DOHH2 (cell line): ENCODE results near the gene VAV2.

Experiments
- H3F3A ChIP-seq: fragments of 200-600 bp; sonication (generic), shearing (Covaris generic); 2 replicates; pipeline ENCODE4 v1.6.0; 2016; ENCODE audit warnings: antibody characterized with exemption, mild to moderate bottlenecking; ENCODE audit not compliant: control insufficient read depth, insufficient read depth
- H3K27ac ChIP-seq: fragments of 200-600 bp; sonication (generic); 2 replicates; pipeline ENCODE4 v1.5.1; 2014; ENCODE audit warnings: low read depth, mild to moderate bottlenecking, low read length, moderate library complexity
- H3K27me3 ChIP-seq: fragments of 200-600 bp; sonication (generic); 2 replicates; pipeline ENCODE4 v1.6.1; 2014; ENCODE audit warnings: mild to moderate bottlenecking, low read length, mixed read lengths; ENCODE audit not compliant: control insufficient read depth
- H3K36me3 ChIP-seq: fragments of 200-600 bp; sonication (generic); 2 replicates; pipeline ENCODE4 v1.6.1; 2014; ENCODE audit warnings: mild to moderate bottlenecking, low read length, moderate library complexity, mixed read lengths; ENCODE audit not compliant: control insufficient read depth
- H3K4me1 ChIP-seq: fragments of 200-600 bp; sonication (generic); 2 replicates; pipeline ENCODE4 v1.6.1; 2014; ENCODE audit warnings: mild to moderate bottlenecking, low read length, mixed read lengths; ENCODE audit not compliant: control insufficient read depth
- H3K4me2 ChIP-seq: fragments of 200-600 bp; sonication (generic); 2 replicates; pipeline ENCODE4 v1.6.0; 2014; ENCODE audit warnings: mild to moderate bottlenecking, low read length, moderate library complexity
- H3K4me3 ChIP-seq: fragments of 200-600 bp; sonication (generic); 2 replicates; pipeline ENCODE4 v1.5.1; 2014; ENCODE audit warnings: mild to moderate bottlenecking, low read length, mixed read lengths
- H3K79me2 ChIP-seq: fragments of 200-600 bp; sonication (generic); 2 replicates; pipeline ENCODE4 v1.6.1; 2014; ENCODE audit warnings: mild to moderate bottlenecking, low read length, mixed read lengths; ENCODE audit not compliant: control insufficient read depth
- H3K9me2 ChIP-seq: fragments of 200-600 bp; sonication (generic); replicated peaks from 2 replicates; pipeline ENCODE4 v1.6.1; 2014; ENCODE audit warnings: mild to moderate bottlenecking, low read length, mixed read lengths; ENCODE audit not compliant: control insufficient read depth
- H3K9me3 ChIP-seq: fragments of 200-600 bp; sonication (generic); 2 replicates; pipeline ENCODE4 v1.6.1; 2014; ENCODE audit warnings: antibody characterized with exemption, low read length, mixed read lengths; ENCODE audit not compliant: control insufficient read depth, insufficient read depth
- H4K20me1 ChIP-seq: fragments of 200-600 bp; sonication (generic); 2 replicates; pipeline ENCODE4 v1.6.0; 2014; ENCODE audit warnings: low read depth, mild to moderate bottlenecking, antibody characterized with exemption, low read length, moderate library complexity; ENCODE audit not compliant: control insufficient read depth, insufficient read depth
- EZH2phosphoT487 ChIP-seq: fragments of 200-600 bp; sonication (generic); IDR thresholded peaks from 2 replicates; pipeline ENCODE4 v1.6.1; 2017; ENCODE audit warnings: borderline replicate concordance, mild to moderate bottlenecking, antibody characterized with exemption, low read length, moderate library complexity, mixed read lengths
- TF ChIP-seq, protein P1 (sequence below): fragments of 200-600 bp; sonication (generic); IDR thresholded peaks from one replicate; pipeline ENCODE4 v1.5.1; 2014; ENCODE audit warnings: antibody characterized with exemption, mild to moderate bottlenecking, low read depth, low read length; ENCODE audit not compliant: poor library complexity, severe bottlenecking

VAV2 gene

DNA sequence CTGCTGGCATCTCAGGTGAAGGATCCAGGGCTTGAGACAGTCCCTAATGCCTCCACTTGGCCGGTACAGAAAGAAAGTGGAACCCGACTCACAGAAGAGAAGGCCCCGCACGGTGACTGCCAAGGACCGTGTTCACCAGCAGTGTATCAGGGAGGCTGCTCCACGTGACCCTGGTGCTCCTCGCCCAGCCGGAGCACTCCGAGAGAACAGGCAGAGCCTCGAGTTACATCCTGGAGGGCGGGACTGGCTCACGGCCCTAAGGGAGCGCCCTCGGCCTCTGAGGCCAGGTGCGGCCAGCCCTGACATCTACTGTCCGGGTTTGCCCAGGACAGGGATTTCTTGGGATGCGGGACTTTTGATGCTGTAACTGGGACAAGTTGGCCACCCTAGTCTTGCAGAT is 149.9 kb downstream of the VAV2 start:
- H3K4me2 ChIP-seq: no peak overlapping the region
- no peaks in the 10 kb centered on the region for H3K9me2 ChIP-seq
- no peak overlapping the region for H3K27ac ChIP-seq
- 0 out of 2 replicates have a peak, but pooled peaks cover 3% of the 10 kb centered on the region for H4K20me1 ChIP-seq
- H3K4me1 ChIP-seq: no peaks in the 10 kb centered on the region
- no peaks in the 10 kb centered on the region for H3F3A ChIP-seq
- H3K79me2 ChIP-seq: no peaks in the 10 kb centered on the region
- no peaks in the 10 kb centered on the region for H3K9me3 ChIP-seq
- TF ChIP-seq EZH2phosphoT487: no peak
- TF ChIP-seq, protein P1, sequence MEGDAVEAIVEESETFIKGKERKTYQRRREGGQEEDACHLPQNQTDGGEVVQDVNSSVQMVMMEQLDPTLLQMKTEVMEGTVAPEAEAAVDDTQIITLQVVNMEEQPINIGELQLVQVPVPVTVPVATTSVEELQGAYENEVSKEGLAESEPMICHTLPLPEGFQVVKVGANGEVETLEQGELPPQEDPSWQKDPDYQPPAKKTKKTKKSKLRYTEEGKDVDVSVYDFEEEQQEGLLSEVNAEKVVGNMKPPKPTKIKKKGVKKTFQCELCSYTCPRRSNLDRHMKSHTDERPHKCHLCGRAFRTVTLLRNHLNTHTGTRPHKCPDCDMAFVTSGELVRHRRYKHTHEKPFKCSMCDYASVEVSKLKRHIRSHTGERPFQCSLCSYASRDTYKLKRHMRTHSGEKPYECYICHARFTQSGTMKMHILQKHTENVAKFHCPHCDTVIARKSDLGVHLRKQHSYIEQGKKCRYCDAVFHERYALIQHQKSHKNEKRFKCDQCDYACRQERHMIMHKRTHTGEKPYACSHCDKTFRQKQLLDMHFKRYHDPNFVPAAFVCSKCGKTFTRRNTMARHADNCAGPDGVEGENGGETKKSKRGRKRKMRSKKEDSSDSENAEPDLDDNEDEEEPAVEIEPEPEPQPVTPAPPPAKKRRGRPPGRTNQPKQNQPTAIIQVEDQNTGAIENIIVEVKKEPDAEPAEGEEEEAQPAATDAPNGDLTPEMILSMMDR: no peak
- no peak overlapping the region for H3K4me3 ChIP-seq
- no peaks in the 10 kb centered on the region for H3K27me3 ChIP-seq
- no peaks in the 10 kb centered on the region for H3K36me3 ChIP-seq

DNA sequence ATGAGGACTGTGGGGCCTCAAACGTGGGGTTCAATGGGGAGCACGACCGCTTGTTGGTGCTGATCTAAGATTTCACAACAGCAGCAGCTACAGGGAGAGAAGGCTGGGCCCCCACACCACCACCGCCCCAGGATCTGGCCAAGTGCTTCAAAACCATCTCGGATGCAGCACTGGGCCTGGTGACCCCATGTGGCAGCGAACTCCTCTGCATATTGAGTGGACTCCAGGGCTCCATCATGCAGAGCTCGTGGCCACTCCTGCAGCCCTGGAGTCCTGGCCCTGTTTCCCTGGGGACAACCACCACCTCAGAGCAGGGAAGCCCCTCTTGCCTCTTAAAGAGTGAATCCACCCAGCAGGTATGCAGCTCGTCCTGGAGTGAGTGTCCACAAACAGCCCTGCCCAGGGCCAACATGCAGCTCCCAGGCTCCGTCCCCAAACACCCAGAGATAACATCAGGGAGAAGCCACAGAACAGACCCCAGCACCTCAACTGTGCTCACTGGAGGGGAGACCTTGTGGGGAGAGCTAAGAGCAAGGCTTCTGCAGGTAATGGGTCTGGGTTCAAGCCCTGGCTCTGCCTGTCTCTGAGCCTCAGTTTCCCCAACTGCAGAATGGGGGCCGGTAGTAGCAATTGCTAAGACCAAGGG is 150.8 kb downstream of the VAV2 start:
- no peaks in the 10 kb centered on the region for H3K9me2 ChIP-seq
- H3K4me1 ChIP-seq: no peaks in the 10 kb centered on the region
- no peak overlapping the region for H3K27ac ChIP-seq
- H3K36me3 ChIP-seq: no peaks in the 10 kb centered on the region
- H3K4me2 ChIP-seq: no peak overlapping the region
- no peaks in the 10 kb centered on the region for H3K27me3 ChIP-seq
- TF ChIP-seq EZH2phosphoT487: no peak
- TF ChIP-seq, protein P1: no peak
- no peak overlapping the region for H3K4me3 ChIP-seq
- no peaks in the 10 kb centered on the region for H3F3A ChIP-seq
- H3K79me2 ChIP-seq: no peaks in the 10 kb centered on the region
- H4K20me1 ChIP-seq: 0 out of 2 replicates have a peak, but pooled peaks cover 3% of the 10 kb centered on the region
- no peaks in the 10 kb centered on the region for H3K9me3 ChIP-seq

DNA sequence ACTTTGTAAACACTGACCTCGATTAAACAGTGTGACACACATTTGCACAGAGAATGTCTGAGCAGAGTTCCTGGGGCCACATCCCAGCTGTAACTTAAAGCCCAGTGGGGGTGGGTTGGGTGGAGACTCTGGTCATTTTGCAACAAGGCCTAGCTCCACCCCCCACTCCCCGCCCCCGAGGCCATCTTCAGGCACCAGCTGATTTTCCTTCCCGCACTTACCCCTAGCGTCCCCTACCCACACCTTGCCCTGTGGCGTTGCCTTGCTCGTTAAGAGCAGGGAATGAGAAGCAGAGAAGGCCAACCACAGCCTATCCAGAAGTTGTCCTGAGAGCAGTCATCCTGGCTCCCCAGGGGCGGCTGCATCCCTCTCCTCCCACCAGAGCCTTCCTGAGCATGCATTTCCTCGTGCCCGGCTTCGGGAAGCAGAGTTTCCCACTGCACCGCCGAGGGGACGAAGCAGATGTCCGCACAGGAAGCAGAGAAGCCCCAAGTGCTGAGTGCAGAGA is 152.2 kb downstream of the VAV2 start:
- Histone ChIP-seq H3K27me3 (no peaks in the 10 kb centered on the region), H3K9me2 (no peaks in the 10 kb centered on the region), H3K27ac (no peak overlapping the region), H3K4me2 (no peak overlapping the region), H3K9me3 (no peaks in the 10 kb centered on the region), H3K36me3 (no peaks in the 10 kb centered on the region), H3K4me1 (no peaks in the 10 kb centered on the region), H3K4me3 (no peak overlapping the region), H3F3A (no peaks in the 10 kb centered on the region), H4K20me1 (peaks cover 3% of the 10 kb centered on the region; the same call in 1 of the 2 replicates), H3K79me2 (no peaks in the 10 kb centered on the region)
- no peak for TF ChIP-seq EZH2phosphoT487
- TF ChIP-seq, protein P1: no peak
